ENCODE measurements around the gene PRIMA1.

Gene PRIMA1

GRCh38 chr14:93733231-93733630 is 55.1 kb downstream of the PRIMA1 start:
- Histone ChIP-seq H3K36me3 (ENCODE audit: control insufficient read depth, insufficient read depth, low read length) (peaks cover 2% of the 10 kb centered on the region), H3K4me1 (ENCODE audit: control insufficient read depth, insufficient read depth, low read length) (no peaks in the 10 kb centered on the region), H3K27ac (ENCODE audit: low read depth, low read length) (no peak overlapping the region), H3K4me3 (ENCODE audit: low read length) (no peak overlapping the region), H3K27me3 (ENCODE audit: control insufficient read depth, insufficient read depth, low read length) (no peaks in the 10 kb centered on the region), H3K9ac (ENCODE audit: low read length) (no peak overlapping the region)

GRCh38 chr14:93732524-93732923 is 55.8 kb downstream of the PRIMA1 start:
- Histone ChIP-seq H3K27ac (ENCODE audit: low read depth, low read length) (no peak overlapping the region), H3K4me1 (ENCODE audit: control insufficient read depth, insufficient read depth, low read length) (no peaks in the 10 kb centered on the region), H3K36me3 (ENCODE audit: control insufficient read depth, insufficient read depth, low read length) (peaks cover 2% of the 10 kb centered on the region), H3K27me3 (ENCODE audit: control insufficient read depth, insufficient read depth, low read length) (no peaks in the 10 kb centered on the region), H3K4me3 (ENCODE audit: low read length) (no peak overlapping the region), H3K9ac (ENCODE audit: low read length) (no peak overlapping the region)

- Histone ChIP-seq H3K4me1 (ENCODE audit: control insufficient read depth, insufficient read depth, low read length) (no peaks in the 10 kb centered on the region), H3K4me3 (ENCODE audit: low read length) (no peak overlapping the region), H3K27me3 (ENCODE audit: control insufficient read depth, insufficient read depth, low read length) (no peaks in the 10 kb centered on the region), H3K9ac (ENCODE audit: low read length) (no peak overlapping the region), H3K36me3 (ENCODE audit: control insufficient read depth, insufficient read depth, low read length) (peaks cover 2% of the 10 kb centered on the region), H3K27ac (ENCODE audit: low read depth, low read length) (no peak overlapping the region)
Measured at GRCh38 chr14:93731753-93732152, 56.5 kb downstream of the PRIMA1 start.

GRCh38 chr14:93729993-93730392 is 58.3 kb downstream of the PRIMA1 start:
- peak overlapping the region; percentile 8 for H3K27ac ChIP-seq (ENCODE audit: low read depth, low read length)
- no peak overlapping the region for H3K9ac ChIP-seq (ENCODE audit: low read length)
- H3K27me3 ChIP-seq (ENCODE audit: control insufficient read depth, insufficient read depth, low read length), result no peaks in the 10 kb centered on the region
- peaks cover 2% of the 10 kb centered on the region for H3K36me3 ChIP-seq (ENCODE audit: control insufficient read depth, insufficient read depth, low read length)
- no peaks in the 10 kb centered on the region for H3K4me1 ChIP-seq (ENCODE audit: control insufficient read depth, insufficient read depth, low read length)
- H3K4me3 ChIP-seq (ENCODE audit: low read length), result no peak overlapping the region

- Histone ChIP-seq H3K9ac (ENCODE audit: low read length) (no peak overlapping the region), H3K4me3 (ENCODE audit: low read length) (no peak overlapping the region), H3K27me3 (ENCODE audit: control insufficient read depth, insufficient read depth, low read length) (no peaks in the 10 kb centered on the region), H3K4me1 (ENCODE audit: control insufficient read depth, insufficient read depth, low read length) (no peaks in the 10 kb centered on the region), H3K36me3 (ENCODE audit: control insufficient read depth, insufficient read depth, low read length) (peaks cover 2% of the 10 kb centered on the region), H3K27ac (ENCODE audit: low read depth, low read length) (no peak overlapping the region)
Measured at GRCh38 chr14:93728651-93729016, 59.7 kb downstream of the PRIMA1 start.

- no peaks in the 10 kb centered on the region for H3K4me1 ChIP-seq (ENCODE audit: control insufficient read depth, insufficient read depth, low read length)
- H3K27ac ChIP-seq (ENCODE audit: low read depth, low read length), result no peak overlapping the region
- peaks cover 2% of the 10 kb centered on the region for H3K36me3 ChIP-seq (ENCODE audit: control insufficient read depth, insufficient read depth, low read length)
- H3K9ac ChIP-seq (ENCODE audit: low read length), result no peak overlapping the region
- H3K4me3 ChIP-seq (ENCODE audit: low read length), result no peak overlapping the region
- no peaks in the 10 kb centered on the region for H3K27me3 ChIP-seq (ENCODE audit: control insufficient read depth, insufficient read depth, low read length)
Measured at GRCh38 chr14:93727917-93728650, 60.2 kb downstream of the PRIMA1 start.

- H3K9ac ChIP-seq (ENCODE audit: low read length), result no peak overlapping the region
- no peak overlapping the region for H3K27ac ChIP-seq (ENCODE audit: low read depth, low read length)
Measured at GRCh38 chr14:93727039-93727740, 61.1 kb downstream of the PRIMA1 start.

GRCh38 chr14:93725993-93726392 is 62.3 kb downstream of the PRIMA1 start:
- H3K27me3 ChIP-seq (ENCODE audit: control insufficient read depth, insufficient read depth, low read length), result no peaks in the 10 kb centered on the region
- H3K4me1 ChIP-seq (ENCODE audit: control insufficient read depth, insufficient read depth, low read length), result no peaks in the 10 kb centered on the region
- no peak overlapping the region for H3K27ac ChIP-seq (ENCODE audit: low read depth, low read length)
- H3K36me3 ChIP-seq (ENCODE audit: control insufficient read depth, insufficient read depth, low read length), result peaks cover 2% of the 10 kb centered on the region
- H3K4me3 ChIP-seq (ENCODE audit: low read length), result no peak overlapping the region
- H3K9ac ChIP-seq (ENCODE audit: low read length), result no peak overlapping the region

More at GRCh38 chr14:93727039-93727740, 61.1 kb downstream of the PRIMA1 start:
- peaks cover 2% of the 10 kb centered on the region for H3K36me3 ChIP-seq (ENCODE audit: control insufficient read depth, insufficient read depth, low read length)
- no peak overlapping the region for H3K4me3 ChIP-seq (ENCODE audit: low read length)
- no peaks in the 10 kb centered on the region for H3K4me1 ChIP-seq (ENCODE audit: control insufficient read depth, insufficient read depth, low read length)
- H3K27me3 ChIP-seq (ENCODE audit: control insufficient read depth, insufficient read depth, low read length), result no peaks in the 10 kb centered on the region

- H3K27ac ChIP-seq (ENCODE audit: low read depth, low read length), result no peak overlapping the region
- H3K9ac ChIP-seq (ENCODE audit: low read length), result no peak overlapping the region
Measured at GRCh38 chr14:93725002-93725582, 63.2 kb downstream of the PRIMA1 start.

GRCh38 chr14:93723001-93723400 is 65.3 kb downstream of the PRIMA1 start:
- no peaks in the 10 kb centered on the region for H3K36me3 ChIP-seq (ENCODE audit: control insufficient read depth, insufficient read depth, low read length)
- no peak overlapping the region for H3K27ac ChIP-seq (ENCODE audit: low read depth, low read length)
- no peaks in the 10 kb centered on the region for H3K27me3 ChIP-seq (ENCODE audit: control insufficient read depth, insufficient read depth, low read length)

More at GRCh38 chr14:93725002-93725582, 63.2 kb downstream of the PRIMA1 start:
- Histone ChIP-seq H3K4me1 (ENCODE audit: control insufficient read depth, insufficient read depth, low read length) (no peaks in the 10 kb centered on the region), H3K36me3 (ENCODE audit: control insufficient read depth, insufficient read depth, low read length) (peaks cover 2% of the 10 kb centered on the region), H3K27me3 (ENCODE audit: control insufficient read depth, insufficient read depth, low read length) (no peaks in the 10 kb centered on the region), H3K4me3 (ENCODE audit: low read length) (no peak overlapping the region)

GRCh38 chr14:93720981-93721483 is 67.3 kb downstream of the PRIMA1 start:
- no peak overlapping the region for H3K9ac ChIP-seq (ENCODE audit: low read length)
- no peaks in the 10 kb centered on the region for H3K27me3 ChIP-seq (ENCODE audit: control insufficient read depth, insufficient read depth, low read length)
- H3K4me3 ChIP-seq (ENCODE audit: low read length), result no peak overlapping the region
- H3K4me1 ChIP-seq (ENCODE audit: control insufficient read depth, insufficient read depth, low read length), result no peaks in the 10 kb centered on the region
- H3K36me3 ChIP-seq (ENCODE audit: control insufficient read depth, insufficient read depth, low read length), result no peaks in the 10 kb centered on the region
- no peak overlapping the region for H3K27ac ChIP-seq (ENCODE audit: low read depth, low read length)

More at GRCh38 chr14:93723001-93723400, 65.3 kb downstream of the PRIMA1 start:
- H3K4me1 ChIP-seq (ENCODE audit: control insufficient read depth, insufficient read depth, low read length), result no peaks in the 10 kb centered on the region
- H3K4me3 ChIP-seq (ENCODE audit: low read length), result no peak overlapping the region
- no peak overlapping the region for H3K9ac ChIP-seq (ENCODE audit: low read length)

- Histone ChIP-seq H3K27me3 (ENCODE audit: control insufficient read depth, insufficient read depth, low read length) (no peaks in the 10 kb centered on the region), H3K9ac (ENCODE audit: low read length) (no peak overlapping the region), H3K4me1 (ENCODE audit: control insufficient read depth, insufficient read depth, low read length) (no peaks in the 10 kb centered on the region), H3K4me3 (ENCODE audit: low read length) (no peak overlapping the region), H3K36me3 (ENCODE audit: control insufficient read depth, insufficient read depth, low read length) (no peaks in the 10 kb centered on the region), H3K27ac (ENCODE audit: low read depth, low read length) (no peak overlapping the region)
Measured at GRCh38 chr14:93720076-93720815, 68.0 kb downstream of the PRIMA1 start.
